Thyroid gland (tissue), 4 donors: ENCODE results near the gene IQGAP2. TPM values are rescaled to one million over a fixed set of nuclear protein-coding genes. Genes with fewer than 3 reads are reported as not detected.
"Not testable (repeated sequence)": the region's sequence is repeated elsewhere in the genome, so short reads cannot be mapped to it uniquely, and the experiment has no call there.

Experiments used
- DNase-seq, 2 donors: peaks; one replicate each; pipeline ENCODE4 v3.0.0-alpha.2; 2019
- H3K27ac ChIP-seq, 3 donors: fragments of 200-600 bp; sonication (generic); 1 replicate in 2 of 3; 2 replicates in 1 of 3; pipeline ENCODE4 v1.5.1; 2016 to 2019; ENCODE audit warnings: mild to moderate bottlenecking in 1 of 3, moderate library complexity in 1 of 3
- H3K27me3 ChIP-seq: fragments of 200-600 bp; sonication (generic); one replicate; pipeline ENCODE4 v1.5.1; 2019
- H3K36me3 ChIP-seq, 2 donors: fragments of 200-600 bp; sonication (generic); one replicate each; pipeline ENCODE4 v1.5.1; 2016 to 2019
- H3K4me1 ChIP-seq, 2 donors: fragments of 200-600 bp; sonication (generic); one replicate each; pipeline ENCODE4 v1.5.1; 2017 to 2019
- H3K4me3 ChIP-seq, 3 donors: fragments of 200-600 bp; sonication (generic); replicated peaks in 1 of 3; 1 replicate in 2 of 3; 2 replicates in 1 of 3; pipeline ENCODE4 v1.5.1; 2016; ENCODE audit warnings: mild to moderate bottlenecking in 1 of 3
- H3K9me3 ChIP-seq: fragments of 200-600 bp; sonication (generic); one replicate; pipeline ENCODE4 v1.5.1; 2017
- POLR2A ChIP-seq, 2 donors: fragments of 450-650 bp; IDR thresholded peaks; one replicate each; pipeline ENCODE4 v1.6.1; 2017; ENCODE audit warnings: antibody characterized with exemption in 2 of 2, mild to moderate bottlenecking in 2 of 2, moderate library complexity in 1 of 2
- WGBS, 2 donors: methylation state at CpG; one replicate each; pipeline ENCODE4 v1.1.5; 2017; 5-methylcytosine and 5-hydroxymethylcytosine counted together
- intact Hi-C: fragments of 100-400 bp; cut with DNase I; formaldehyde crosslinking; loops from one replicate; pipeline ENCODE4 v1.15.1; 2023
- total RNA-seq, 4 donors: library from RNA; depleted of rRNA; stranded (reverse); fragments of >200 nt; gene quantifications; one replicate each; pipeline ENCODE4 v1.2.3, GENCODE V29; 2016
- TF ChIP-seq, protein P1 (sequence below), 6 experiments: fragments of 200-600 bp in 3 of 6; fragments of 450-650 bp in 3 of 6; sonication (generic) in 3 of 6; IDR thresholded peaks; one replicate each; pipeline ENCODE4 v1.5.1; 2016 to 2019; ENCODE audit warnings: antibody characterized with exemption in 6 of 6, mild to moderate bottlenecking in 2 of 6, inconsistent platforms in 1 of 6, moderate library complexity in 1 of 6

IQGAP2 gene
- total RNA-seq, 4 donors from 2014 or later, result 55.1 to 85.5 (median 64.0) TPM

GRCh38 chr5:76427206-76428140 lies 24.4 kb downstream of the IQGAP2 start:
- no peaks in the 10 kb centered on the region for H3K27me3 ChIP-seq
- peaks cover 34 to 45% of the 10 kb centered on the region in 2 donors for H3K4me1 ChIP-seq
- H3K36me3 ChIP-seq, result no peaks in the 10 kb centered on the region
- H3K9me3 ChIP-seq, result no peaks in the 10 kb centered on the region
- DNase-seq, result peak; percentile 43 to 51
- no peak overlapping the region for H3K4me3 ChIP-seq
- peak overlapping the region in 2 of 3 donors; percentile 15 to 37 for H3K27ac ChIP-seq
- 63 to 66% methylated on average over 14 of the region's 14 CpGs for WGBS, 2 donors
- TF ChIP-seq, protein P1, sequence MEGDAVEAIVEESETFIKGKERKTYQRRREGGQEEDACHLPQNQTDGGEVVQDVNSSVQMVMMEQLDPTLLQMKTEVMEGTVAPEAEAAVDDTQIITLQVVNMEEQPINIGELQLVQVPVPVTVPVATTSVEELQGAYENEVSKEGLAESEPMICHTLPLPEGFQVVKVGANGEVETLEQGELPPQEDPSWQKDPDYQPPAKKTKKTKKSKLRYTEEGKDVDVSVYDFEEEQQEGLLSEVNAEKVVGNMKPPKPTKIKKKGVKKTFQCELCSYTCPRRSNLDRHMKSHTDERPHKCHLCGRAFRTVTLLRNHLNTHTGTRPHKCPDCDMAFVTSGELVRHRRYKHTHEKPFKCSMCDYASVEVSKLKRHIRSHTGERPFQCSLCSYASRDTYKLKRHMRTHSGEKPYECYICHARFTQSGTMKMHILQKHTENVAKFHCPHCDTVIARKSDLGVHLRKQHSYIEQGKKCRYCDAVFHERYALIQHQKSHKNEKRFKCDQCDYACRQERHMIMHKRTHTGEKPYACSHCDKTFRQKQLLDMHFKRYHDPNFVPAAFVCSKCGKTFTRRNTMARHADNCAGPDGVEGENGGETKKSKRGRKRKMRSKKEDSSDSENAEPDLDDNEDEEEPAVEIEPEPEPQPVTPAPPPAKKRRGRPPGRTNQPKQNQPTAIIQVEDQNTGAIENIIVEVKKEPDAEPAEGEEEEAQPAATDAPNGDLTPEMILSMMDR (IDR thresholded peaks at IDR 0.05), result peak in 2 of 6 experiments; percentile 4 to 13
- TF ChIP-seq POLR2A (IDR thresholded peaks at IDR 0.05), result no peak
- intact Hi-C loops, result no loop called here

- DNase-seq, H3K27ac ChIP-seq, H3K9me3 ChIP-seq, H3K36me3 ChIP-seq, H3K27me3 ChIP-seq, intact Hi-C loops, H3K4me3 ChIP-seq: not testable (repeated sequence)
- peaks cover 34 to 42% of the 10 kb centered on the region in 2 donors for H3K4me1 ChIP-seq
- WGBS, 2 donors, result 97 to 100% methylated on average over 6 of the region's 6 CpGs
Observed at GRCh38 chr5:76428550-76428949, 25.5 kb downstream of the IQGAP2 start.

- H3K9me3 ChIP-seq, result no peaks in the 10 kb centered on the region
- no peak for DNase-seq
- no peaks in the 10 kb centered on the region for H3K27me3 ChIP-seq
- no peak overlapping the region for H3K4me3 ChIP-seq
- peaks cover 11% of the 10 kb centered on the region in 2 donors for H3K4me1 ChIP-seq
- no peaks in the 10 kb centered on the region for H3K36me3 ChIP-seq
- H3K27ac ChIP-seq, result peak overlapping the region; percentile 49 to 79 (median 66)
- no peak for TF ChIP-seq POLR2A (IDR thresholded peaks at IDR 0.05)
- TF ChIP-seq, protein P1 (IDR thresholded peaks at IDR 0.05), result no peak
- WGBS, 2 donors, result 33% methylated on average over 1 of the region's 1 CpG
- intact Hi-C loops, result no loop called here
Observed at GRCh38 chr5:76433261-76433660, 30.2 kb downstream of the IQGAP2 start.

GRCh38 chr5:76437507-76437906 lies 34.4 kb downstream of the IQGAP2 start:
- intact Hi-C loops, DNase-seq, H3K9me3 ChIP-seq, H3K4me3 ChIP-seq, H3K27me3 ChIP-seq, H3K27ac ChIP-seq, H3K36me3 ChIP-seq: not testable (repeated sequence)
- WGBS, 2 donors, result 92 to 93% methylated on average over 3 of the region's 3 CpGs
- peaks cover 8 to 14% of the 10 kb centered on the region in 2 donors for H3K4me1 ChIP-seq

DNA sequence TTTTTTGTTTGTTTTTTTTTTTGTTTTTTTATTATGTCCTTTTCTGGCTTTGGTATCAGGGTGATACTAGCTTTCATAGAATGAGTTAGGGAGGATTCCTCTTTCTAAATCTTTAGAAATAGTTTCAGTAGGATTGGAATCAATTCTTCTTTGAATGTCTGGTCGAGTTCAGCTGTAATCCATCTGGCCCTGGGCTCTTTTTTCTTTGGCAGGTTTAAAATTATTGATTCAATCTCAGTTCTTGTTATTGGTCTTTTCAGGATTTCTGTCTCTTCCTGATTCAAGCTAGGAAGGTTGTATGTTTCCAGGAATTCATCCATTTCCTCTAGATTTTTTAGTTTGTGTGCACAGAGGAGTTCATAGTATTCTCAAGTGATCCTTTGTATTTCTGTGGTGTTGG lies 34.9 kb downstream of the IQGAP2 start:
- Histone ChIP-seq H3K27ac (no peak overlapping the region), H3K4me1 (peaks cover 8 to 18% of the 10 kb centered on the region in 2 donors), H3K9me3 (no peaks in the 10 kb centered on the region), H3K4me3 (no peak overlapping the region), H3K27me3 (no peaks in the 10 kb centered on the region), H3K36me3 (no peaks in the 10 kb centered on the region)
- 64 to 85% methylated on average over 1 of the region's 1 CpG for WGBS, 2 donors
- TF ChIP-seq, protein P1 (IDR thresholded peaks at IDR 0.05), result no peak
- no peak for TF ChIP-seq POLR2A (IDR thresholded peaks at IDR 0.05)
- intact Hi-C loops, result no loop called here
- DNase-seq, result no peak

DNA sequence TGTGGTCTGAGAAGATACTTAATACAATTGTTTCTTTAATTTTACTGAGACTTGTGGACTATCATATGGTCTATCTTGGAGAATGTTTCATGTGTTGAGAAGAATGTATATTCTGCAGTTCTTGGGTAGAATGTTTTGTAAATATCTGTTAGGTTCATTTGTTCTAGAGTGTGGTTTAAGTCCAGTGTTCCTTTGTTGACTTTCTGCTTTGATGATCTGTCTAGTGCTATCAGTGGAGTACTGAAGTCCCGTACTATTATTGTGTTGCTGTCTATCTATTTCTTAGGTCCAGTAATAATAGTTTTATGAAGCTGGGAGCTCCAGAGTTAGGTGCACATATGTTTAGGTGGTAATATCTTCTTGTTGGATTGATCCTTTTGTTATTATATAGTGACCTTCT lies 36.1 kb downstream of the IQGAP2 start:
- intact Hi-C loops, result no loop called here
- peak overlapping the region in 1 of 3 donors; percentile 9 for H3K27ac ChIP-seq
- TF ChIP-seq, protein P1 (IDR thresholded peaks at IDR 0.05), result no peak
- no peak for TF ChIP-seq POLR2A (IDR thresholded peaks at IDR 0.05)
- H3K27me3 ChIP-seq, result no peaks in the 10 kb centered on the region
- H3K4me3 ChIP-seq, result no peak overlapping the region
- no peak for DNase-seq
- no peaks in the 10 kb centered on the region for H3K36me3 ChIP-seq
- peaks cover 4 to 21% of the 10 kb centered on the region in 2 donors for H3K4me1 ChIP-seq
- WGBS, 2 donors, result 30 to 58% methylated on average over 1 of the region's 1 CpG
- no peaks in the 10 kb centered on the region for H3K9me3 ChIP-seq
